ENCODE measurements around the gene PGA5. TPM values are rescaled to one million over a fixed set of nuclear protein-coding genes. Genes with fewer than 3 reads are reported as not detected.

The PGA5 gene
- total and polyA plus RNA-seq, 9 of the 15 experiments (the other 6 are each of a cell fraction or from before 2014, with no cell fraction given), result not detected

GRCh38 chr11:61268588-61269250 lies 27.7 kb downstream of the PGA5 start:
- Histone ChIP-seq H3K36me3 (ENCODE audit: control insufficient read depth, insufficient read depth, low read length) (no peaks in the 10 kb centered on the region), H2AFZ (ENCODE audit: low read depth, low read length) (no peak overlapping the region), H3K27me3 (ENCODE audit: control insufficient read depth in 2 of 2, insufficient read depth in 2 of 2, low read length in 2 of 2) (no peaks in the 10 kb centered on the region), H3K4me1 (replicated peaks in 1 of 2; ENCODE audit: control insufficient read depth in 2 of 2, insufficient read depth in 2 of 2, low read length in 2 of 2) (peaks cover 15 to 39% of the 10 kb centered on the region in 2 experiments; a peak in 4 of 5 replicates), H3K9me1 (ENCODE audit: control insufficient read depth, insufficient read depth, low read length) (no peaks in the 10 kb centered on the region), H3K9ac (ENCODE audit: insufficient read depth in 1 of 2, low read depth in 2 of 2, low read length in 2 of 2) (peak overlapping the region in 1 of 2 experiments; percentile 71; a peak in 2 of 4 replicates), H3K4me2 (ENCODE audit: insufficient read depth, low read length) (no peak overlapping the region), H3K9me3 (replicated peaks; ENCODE audit: control insufficient read depth, insufficient read depth, low read depth, low read length) (no peaks in the 10 kb centered on the region), H3K79me2 (ENCODE audit: control insufficient read depth, insufficient read depth, low read length) (no peaks in the 10 kb centered on the region), H3K4me3 (no peak overlapping the region), H3K27ac (ENCODE audit: extremely low read depth, low read depth, low read length) (no peak overlapping the region), H4K20me1 (replicated peaks; ENCODE audit: control insufficient read depth, insufficient read depth, low read length) (no peaks in the 10 kb centered on the region)
- WGBS (ENCODE audit: insufficient coverage, low coverage, missing lambda C conversion rate), result 82% methylated on average over 12 of the region's 15 CpGs
- no TSS peak for BruUV-seq (replicated peaks)
- POLR2A ChIA-PET, result no interaction called here
- intact Hi-C loops (cut with micrococcal nuclease) (no loop called here), in situ Hi-C loops (cut with MboI) (no loop called here)
- CTCF ChIA-PET (ENCODE audit: low intra/inter-chr PET ratio), result no interaction called here
- TF ChIP-seq HEY1 (CRISPR knock-in tag; IDR thresholded peaks at IDR 0.05; ENCODE audit: borderline replicate concordance) (no peak), ZNF316 (IDR thresholded peaks at IDR 0.05) (no peak), RBM25 (IDR thresholded peaks at IDR 0.05; ENCODE audit: low read depth, low read length, severe bottlenecking) (peak; percentile 25), RBM14 (IDR thresholded peaks at IDR 0.05; ENCODE audit: borderline replicate concordance, insufficient read depth, low read depth, low read length) (no peak), EWSR1 (IDR thresholded peaks at IDR 0.05; ENCODE audit: borderline replicate concordance, low read depth, partially characterized antibody) (no peak), ZNF511 (CRISPR knock-in tag; IDR thresholded peaks at IDR 0.05) (no peak)
- DNase-seq (ENCODE audit: extremely low read depth in 1 of 4, low spot score in 3 of 4) (no peak), FAIRE-seq (no peak), ATAC-seq (no peak)

Data from K562 (cell line).